Measurements from ENCODE around the gene NFIX. TPM values are rescaled to one million over a fixed set of nuclear protein-coding genes. Genes with fewer than 3 reads are reported as not detected.

Gene NFIX
- total and polyA plus RNA-seq, 2 of the 13 experiments (the other 11 are each of a cell fraction or from before 2014, with no cell fraction given): 3.4 to 5.4 TPM

GRCh38 chr19:12952488-12953137 is 42.7 kb upstream of the NFIX start:
- no peaks in the 10 kb centered on the region for H3K27me3 ChIP-seq (ENCODE audit: control insufficient read depth in 1 of 2, insufficient read depth in 2 of 2, low read length in 2 of 2)
- no peak overlapping the region for H3K9ac ChIP-seq (ENCODE audit: insufficient read depth, low read depth, low read length)
- intact Hi-C loops (cut with micrococcal nuclease; ENCODE audit: unreplicated experiment): no loop called here
- BruUV-seq (replicated peaks): no TSS peak
- FAIRE-seq: no peak
- in situ Hi-C loops (cut with HindIII; ENCODE audit: extremely low pct_ligation_motif_present, low pct_unique_long_range_greater_than_20kb): no loop called here
- no peaks in the 10 kb centered on the region for H4K20me1 ChIP-seq (ENCODE audit: insufficient read depth, low read length)
- no peak overlapping the region for H3K4me3 ChIP-seq (replicated peaks in 1 of 3; ENCODE audit: insufficient read depth in 1 of 3, low read depth in 2 of 3, low read length in 3 of 3)
- H3K36me3 ChIP-seq (replicated peaks in 1 of 2; ENCODE audit: control insufficient read depth in 1 of 2, insufficient read depth in 2 of 2, low read length in 2 of 2): peaks cover 34 to 55% of the 10 kb centered on the region in 2 experiments; a peak in 4 of 5 replicates
- ChIA-PET CTCF (ENCODE audit: low intra/inter-chr PET ratio, low total read pairs) (no interaction called here), POLR2A (interaction anchor here (0.9 to 1.0 kb wide), 2 partner anchors 15 to 62 kb away, joined by 4 to 5 read pairs; partner anchors contain the start of gene GCDH)
- H3K4me1 ChIP-seq (ENCODE audit: insufficient read depth, low read length): peaks cover 26% of the 10 kb centered on the region
- DNase-seq (ENCODE audit: low spot score): no peak
- H3K9me3 ChIP-seq (ENCODE audit: low read length): no peaks in the 10 kb centered on the region
- ATAC-seq: no peak
- H3K4me2 ChIP-seq (ENCODE audit: low read depth, low read length): no peak overlapping the region
- H3K27ac ChIP-seq (ENCODE audit: extremely low read length, insufficient read depth, low read length): no peak overlapping the region
- H2AFZ ChIP-seq (ENCODE audit: low read length): no peak overlapping the region
- peaks cover 28% of the 10 kb centered on the region for H3K79me2 ChIP-seq (ENCODE audit: insufficient read depth, low read length)
- WGBS (ENCODE audit: low lambda C conversion rate): 97% methylated on average over 12 of the region's 12 CpGs
- TF ChIP-seq MEIS2 (CRISPR knock-in tag; IDR thresholded peaks at IDR 0.05): no peak
- TF ChIP-seq ZFP91 (CRISPR knock-in tag; IDR thresholded peaks at IDR 0.05; ENCODE audit: borderline replicate concordance): no peak
- peak in 1 of 2 experiments; percentile 32; a peak in 1 of 4 replicates for TF ChIP-seq POLR2A (IDR thresholded peaks at IDR 0.05; ENCODE audit: insufficient read depth in 1 of 2, low read depth in 2 of 2, low read length in 2 of 2)
- TF ChIP-seq AGO2 (optimal IDR thresholded peaks at IDR 0.05; ENCODE audit: low read depth, low read length): peak; percentile 52
- TF ChIP-seq SRF (IDR thresholded peaks at IDR 0.05; ENCODE audit: low read depth, low read length): no peak
- TF ChIP-seq ZNF609 (CRISPR knock-in tag; IDR thresholded peaks at IDR 0.05; ENCODE audit: borderline replicate concordance): no peak
- TF ChIP-seq ZNF225 (CRISPR knock-in tag; IDR thresholded peaks at IDR 0.05): no peak
- no peak for TF ChIP-seq FOXA1 (IDR thresholded peaks at IDR 0.05)
- no peak for TF ChIP-seq FOXA1 (CRISPR knock-in tag; IDR thresholded peaks at IDR 0.05)
- no peak for TF ChIP-seq MEF2D (CRISPR knock-in tag; IDR thresholded peaks at IDR 0.05)
- no peak for TF ChIP-seq ZBTB38 (CRISPR knock-in tag; IDR thresholded peaks at IDR 0.05)
- no peak for TF ChIP-seq SNAPC2 (CRISPR knock-in tag; IDR thresholded peaks at IDR 0.05)
- no peak for TF ChIP-seq GLMP (CRISPR knock-in tag; IDR thresholded peaks at IDR 0.05; ENCODE audit: borderline replicate concordance)
- no peak for TF ChIP-seq ZNF782 (CRISPR knock-in tag; IDR thresholded peaks at IDR 0.05; ENCODE audit: borderline replicate concordance)
- TF ChIP-seq SAP130 (CRISPR knock-in tag; IDR thresholded peaks at IDR 0.05; ENCODE audit: low read depth): no peak
- TF ChIP-seq SIX1 (CRISPR knock-in tag; IDR thresholded peaks at IDR 0.05; ENCODE audit: borderline replicate concordance): no peak
- no peak for TF ChIP-seq CCDC6 (CRISPR knock-in tag; IDR thresholded peaks at IDR 0.05)
- TF ChIP-seq ZNF713 (CRISPR knock-in tag; IDR thresholded peaks at IDR 0.05): no peak
- peak; percentile 40; the same call in 1 of the 2 replicates for TF ChIP-seq POLR2G (IDR thresholded peaks at IDR 0.05; ENCODE audit: low read depth, low read length)
